OCI-LY3 (cell line): ENCODE data around the gene MACF1.

Experiments
- CTCF ChIP-seq: fragments of 200-600, 300-600 bp; sonication (generic); IDR thresholded peaks from 2 replicates; pipeline ENCODE4 v1.5.1; 2014; ENCODE audit warnings: antibody characterized with exemption, low read length, low read depth
- EZH2phosphoT487 ChIP-seq: fragments of 200-600 bp; shearing (Covaris generic); IDR thresholded peaks from 2 replicates; pipeline ENCODE4 v1.6.1; 2018; ENCODE audit warnings: antibody characterized with exemption, mixed run types, low read depth

- TF ChIP-seq CTCF (no peak), EZH2phosphoT487 (no peak)
These were observed 223.4 kb downstream of the MACF1 start for GRCh38 chr1:39427912-39428311.
